ENCODE measurements around the gene TMEM253.

Gene TMEM253

GRCh38 chr14:21090194-21090939, 10.5 kb upstream of the TMEM253 start:
- no peak for DNase-seq (ENCODE audit: low read depth in 2 of 2)

GRCh38 chr14:21090940-21091663, 9.8 kb upstream of the TMEM253 start:
- DNase-seq (ENCODE audit: low read depth in 2 of 2), result no peak

- DNase-seq (ENCODE audit: low read depth in 2 of 2), result no peak
These were observed 9.0 kb upstream of the TMEM253 start for GRCh38 chr14:21091821-21092272.

GRCh38 chr14:21092273-21093011, 8.4 kb upstream of the TMEM253 start:
- DNase-seq (ENCODE audit: low read depth in 2 of 2), result peak; percentile 73 to 78

- DNase-seq (ENCODE audit: low read depth in 2 of 2), result no peak
These were observed 7.8 kb upstream of the TMEM253 start for GRCh38 chr14:21093018-21093417.

- DNase-seq (ENCODE audit: low read depth in 2 of 2), result no peak
These were observed 6.8 kb upstream of the TMEM253 start for GRCh38 chr14:21093769-21094681.

GRCh38 chr14:21095430-21096205, 5.2 kb upstream of the TMEM253 start:
- DNase-seq (ENCODE audit: low read depth in 2 of 2), result no peak

- no peak for DNase-seq (ENCODE audit: low read depth in 2 of 2)
These were observed 4.4 kb upstream of the TMEM253 start for GRCh38 chr14:21096438-21096837.

GRCh38 chr14:21096978-21097635, 3.8 kb upstream of the TMEM253 start:
- no peak for DNase-seq (ENCODE audit: low read depth in 2 of 2)

- DNase-seq (ENCODE audit: low read depth in 2 of 2), result no peak
These were observed 3.2 kb upstream of the TMEM253 start for GRCh38 chr14:21097636-21098075.

- peak in 1 of 2 donors; percentile 22 for DNase-seq (ENCODE audit: low read depth in 2 of 2)
These were observed 2.6 kb upstream of the TMEM253 start, which contains the start of gene ZNF219 for GRCh38 chr14:21098076-21098891. Gene ZNF219 (minus strand): TSS chr14:21098655. CDS start chr14:21093591, 5,064 bp downstream.

- DNase-seq (ENCODE audit: low read depth in 2 of 2), result no peak
These were observed 1.8 kb upstream of the TMEM253 start for GRCh38 chr14:21098892-21099595.

GRCh38 chr14:21099596-21099985, 1.3 kb upstream of the TMEM253 start:
- DNase-seq (ENCODE audit: low read depth in 2 of 2), result no peak

GRCh38 chr14:21101802-21102413, 1.0 kb downstream of the TMEM253 start:
- DNase-seq (ENCODE audit: low read depth in 2 of 2), result no peak

- DNase-seq (ENCODE audit: low read depth in 2 of 2), result no peak
These were observed 1.9 kb downstream of the TMEM253 start for GRCh38 chr14:21102521-21103410.

- DNase-seq (ENCODE audit: low read depth in 2 of 2), result no peak
These were observed 2.5 kb downstream of the TMEM253 start for GRCh38 chr14:21103411-21103709.

Data from stimulated activated CD8-positive, alpha-beta memory T cell treated with anti-CD3 and anti-CD28 coated beads, Interleukin-7, amount 100 ng/mL, for 4 hours (primary cell).